Activated CD8-positive, alpha-beta memory T cell treated with anti-CD3 and anti-CD28 coated beads, Interleukin-2, amount 50 U/mL, for 4 hours (primary cell): Measurements from ENCODE around the gene VAMP5.
"Not testable (repeated sequence)": the region's sequence is repeated elsewhere in the genome, so short reads cannot be mapped to it uniquely, and the experiment has no call there.

Experiments used
- DNase-seq: peaks from one replicate; pipeline ENCODE4 v3.0.0-alpha.2; 2020

Gene VAMP5

GRCh38 chr2:85602476-85603234 is 18.4 kb downstream of the VAMP5 start, which contains the start of gene TMEM150A:
TSS of gene TMEM150A (minus strand) at chr2:85602698. CDS start at chr2:85601948, 750 bp downstream.
- DNase-seq, result peak; percentile 91

- DNase-seq, result not testable (repeated sequence)
Measured at GRCh38 chr2:85604133-85604444, 19.9 kb downstream of the VAMP5 start.

- DNase-seq, result no peak
Measured at GRCh38 chr2:85604568-85605339, 20.5 kb downstream of the VAMP5 start.

- no peak for DNase-seq
Measured at GRCh38 chr2:85605406-85606115, 21.3 kb downstream of the VAMP5 start.

GRCh38 chr2:85606116-85606455 is 21.9 kb downstream of the VAMP5 start:
- DNase-seq, result no peak

GRCh38 chr2:85607268-85608215 is 23.3 kb downstream of the VAMP5 start:
- DNase-seq, result no peak

GRCh38 chr2:85611217-85611704 is 27.0 kb downstream of the VAMP5 start:
- no peak for DNase-seq

GRCh38 chr2:85611705-85612587 is 27.7 kb downstream of the VAMP5 start, which contains the start of gene C2orf68:
TSS of gene C2orf68 (minus strand) at chr2:85612066. CDS start at chr2:85611984, 82 bp downstream.
- DNase-seq, result peak; percentile 81

- no peak for DNase-seq
Measured at GRCh38 chr2:85613717-85614515, 29.7 kb downstream of the VAMP5 start.

GRCh38 chr2:85614757-85615156 is 30.5 kb downstream of the VAMP5 start:
- DNase-seq, result not testable (repeated sequence)

GRCh38 chr2:85615413-85615728 is 31.1 kb downstream of the VAMP5 start:
- DNase-seq, result no peak

GRCh38 chr2:85617723-85618122 is 33.5 kb downstream of the VAMP5 start:
- DNase-seq, result not testable (repeated sequence)

- no peak for DNase-seq
Measured at GRCh38 chr2:85619617-85620016, 35.4 kb downstream of the VAMP5 start.

- DNase-seq, result no peak
Measured at GRCh38 chr2:85621338-85621737, 37.1 kb downstream of the VAMP5 start.

- no peak for DNase-seq
Measured at GRCh38 chr2:85623991-85624390, 39.8 kb downstream of the VAMP5 start.

- DNase-seq, result no peak
Measured at GRCh38 chr2:85628658-85629057, 44.4 kb downstream of the VAMP5 start.

- DNase-seq, result no peak
Measured at GRCh38 chr2:85631316-85631715, 47.1 kb downstream of the VAMP5 start.

GRCh38 chr2:85635011-85635410 is 50.8 kb downstream of the VAMP5 start:
- DNase-seq, result no peak

GRCh38 chr2:85635636-85636035 is 51.4 kb downstream of the VAMP5 start:
- DNase-seq, result no peak

- no peak for DNase-seq
Measured at GRCh38 chr2:85642725-85643124, 58.5 kb downstream of the VAMP5 start.
